Ovary (tissue), 3 donors: Measurements from ENCODE around the gene ASH1L.

Experiments used
- POLR2A ChIP-seq: fragments of 450-650 bp; IDR thresholded peaks from one replicate; pipeline ENCODE4 v1.6.1; 2017; ENCODE audit warnings: antibody characterized with exemption, mild to moderate bottlenecking, moderate library complexity
- TF ChIP-seq, protein P1 (sequence below), 3 donors: fragments of 450-650 bp in 2 of 3; fragments of 200-600 bp in 1 of 3; IDR thresholded peaks; one replicate each; pipeline versions ENCODE4 v1.5.1 to v1.8.0; 2016 to 2022; ENCODE audit warnings: antibody characterized with exemption in 3 of 3, mild to moderate bottlenecking in 1 of 3
- donor health status: DM: no; HTN: no; CAD: no.

DNA sequence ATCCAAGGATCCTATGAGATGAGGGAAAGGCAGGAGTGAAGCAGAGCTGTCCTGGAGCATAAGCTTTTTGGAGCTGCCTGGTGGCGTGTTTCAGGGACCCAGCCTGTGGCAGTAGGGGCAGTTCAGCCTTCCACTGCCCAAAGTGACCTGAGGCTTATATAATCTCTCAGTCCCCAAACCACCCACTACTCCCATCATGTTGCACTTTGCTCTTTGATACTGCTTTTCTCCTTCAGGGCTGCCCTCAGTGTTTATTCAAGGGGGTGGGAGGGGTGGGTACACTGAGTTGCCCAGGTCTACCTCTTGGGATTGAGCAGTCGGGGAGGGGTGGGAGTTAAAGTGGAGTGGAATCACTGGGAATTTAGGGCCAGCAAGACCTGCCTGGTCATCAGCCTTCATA is 276.1 kb downstream of the ASH1L start:
- TF ChIP-seq, protein P1, sequence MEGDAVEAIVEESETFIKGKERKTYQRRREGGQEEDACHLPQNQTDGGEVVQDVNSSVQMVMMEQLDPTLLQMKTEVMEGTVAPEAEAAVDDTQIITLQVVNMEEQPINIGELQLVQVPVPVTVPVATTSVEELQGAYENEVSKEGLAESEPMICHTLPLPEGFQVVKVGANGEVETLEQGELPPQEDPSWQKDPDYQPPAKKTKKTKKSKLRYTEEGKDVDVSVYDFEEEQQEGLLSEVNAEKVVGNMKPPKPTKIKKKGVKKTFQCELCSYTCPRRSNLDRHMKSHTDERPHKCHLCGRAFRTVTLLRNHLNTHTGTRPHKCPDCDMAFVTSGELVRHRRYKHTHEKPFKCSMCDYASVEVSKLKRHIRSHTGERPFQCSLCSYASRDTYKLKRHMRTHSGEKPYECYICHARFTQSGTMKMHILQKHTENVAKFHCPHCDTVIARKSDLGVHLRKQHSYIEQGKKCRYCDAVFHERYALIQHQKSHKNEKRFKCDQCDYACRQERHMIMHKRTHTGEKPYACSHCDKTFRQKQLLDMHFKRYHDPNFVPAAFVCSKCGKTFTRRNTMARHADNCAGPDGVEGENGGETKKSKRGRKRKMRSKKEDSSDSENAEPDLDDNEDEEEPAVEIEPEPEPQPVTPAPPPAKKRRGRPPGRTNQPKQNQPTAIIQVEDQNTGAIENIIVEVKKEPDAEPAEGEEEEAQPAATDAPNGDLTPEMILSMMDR (IDR thresholded peaks at IDR 0.05), result no peak
- TF ChIP-seq POLR2A, result no peak
